ENCODE data around the gene CLDN15. TPM values are rescaled to one million over a fixed set of nuclear protein-coding genes. Genes with fewer than 3 reads are reported as not detected.

Gene CLDN15
- total and polyA plus RNA-seq, 5 experiments from 2014 or later = 0.21 to 52.7 (median 3.2) TPM

DNA sequence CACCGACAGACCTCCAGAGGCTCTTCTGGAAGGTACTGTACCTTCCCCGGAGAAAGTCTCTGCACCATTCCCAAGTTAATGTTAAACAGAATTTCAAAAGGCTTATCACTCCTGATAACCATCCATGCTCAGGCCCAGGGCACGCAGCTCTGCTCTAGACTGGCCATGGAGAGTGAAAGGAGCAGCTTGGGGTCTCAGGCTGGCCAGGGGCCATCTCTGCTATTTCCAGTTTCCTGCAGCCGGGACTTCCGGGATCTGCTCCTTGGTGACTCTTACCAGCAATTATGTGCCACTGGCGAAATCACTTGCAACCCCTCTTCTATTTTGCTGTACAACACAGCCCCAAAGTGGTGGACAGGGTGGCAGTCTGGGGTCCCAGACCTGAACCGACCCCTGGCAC lies 6.0 kb downstream of the CLDN15 start:
- no peaks in the 10 kb centered on the region for H3K9me3 Mint-ChIP-seq
- no peaks in the 10 kb centered on the region for H3K27me3 Mint-ChIP-seq
- H3K27ac Mint-ChIP-seq = peak overlapping the region in 5 of 10 donors; percentile 19 to 79 (median 56)
- H3K4me1 Mint-ChIP-seq = peaks cover 2 to 8% (median 7%) of the 10 kb centered on the region in 4 donors
- DNase-seq (peak in 1 of 10 donors; percentile 62), ATAC-seq (no peak)
- no peak overlapping the region for H3K4me3 Mint-ChIP-seq
- peaks cover 0 to 42% (median 2%) of the 10 kb centered on the region in 3 donors for H3K36me3 Mint-ChIP-seq
- POLR2A ChIA-PET = interaction anchor here (0.7 kb wide), 1 partner anchor 71 kb away, joined by 3 read pairs; no protein-coding TSS in a partner anchor

DNA sequence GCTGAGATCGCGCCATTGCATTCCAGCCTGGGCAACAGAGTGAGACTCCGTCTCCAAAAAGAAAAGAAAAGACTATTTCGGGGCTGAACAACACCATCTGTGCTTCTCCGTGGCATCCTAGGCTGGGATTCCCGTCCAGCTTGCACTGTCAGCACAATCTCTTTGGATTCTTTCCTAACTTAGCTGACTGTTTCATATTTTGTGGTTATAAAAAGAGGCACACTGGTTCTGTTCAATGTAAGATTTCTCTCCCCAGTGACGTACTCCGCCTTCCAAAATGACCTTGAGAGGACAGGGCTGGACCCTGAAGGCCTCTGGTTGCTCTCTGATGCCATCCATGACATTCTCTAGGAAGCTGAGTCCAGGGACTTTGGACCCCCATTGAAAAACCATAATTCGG lies 10.9 kb downstream of the CLDN15 start:
- H3K4me3 Mint-ChIP-seq = no peak overlapping the region
- H3K4me1 Mint-ChIP-seq = peaks cover 4 to 15% (median 12%) of the 10 kb centered on the region in 4 donors
- peaks cover 0 to 83% (median 8%) of the 10 kb centered on the region in 3 donors for H3K36me3 Mint-ChIP-seq
- H3K27ac Mint-ChIP-seq = no peak overlapping the region
- ATAC-seq = no peak
- H3K27me3 Mint-ChIP-seq = no peaks in the 10 kb centered on the region
- POLR2A ChIA-PET = interaction anchor here (0.6 to 1.4 kb wide), 3 partner anchors 9 to 1124 kb away, joined by 3 to 4 read pairs (median 4); partner anchors contain the start of genes PLOD3 and ZNHIT1
- DNase-seq = no peak
- no peaks in the 10 kb centered on the region for H3K9me3 Mint-ChIP-seq

DNA sequence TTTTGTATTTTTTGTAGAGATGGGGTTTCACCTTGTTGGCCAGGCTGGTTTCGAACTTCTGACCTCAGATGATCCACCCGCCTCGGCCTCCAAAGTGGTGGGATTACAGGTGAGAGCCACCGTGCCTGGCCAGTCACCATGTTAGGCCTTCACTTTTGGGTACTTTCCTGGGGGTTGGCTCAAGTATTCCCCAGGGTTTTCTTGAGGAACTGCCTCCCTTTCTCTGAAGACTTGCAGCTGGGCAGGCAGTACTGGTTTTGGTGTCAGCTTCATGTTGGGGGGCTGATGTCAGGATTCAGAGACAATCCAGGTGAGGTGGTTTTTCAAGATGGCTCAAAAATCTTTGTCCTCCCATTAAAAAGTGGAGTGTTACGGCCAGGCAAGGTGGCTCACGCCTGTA lies 12.0 kb downstream of the CLDN15 start:
- POLR2A ChIA-PET = no interaction called here
- ATAC-seq = no peak
- H3K4me3 Mint-ChIP-seq = no peak overlapping the region
- DNase-seq = no peak
- no peak overlapping the region for H3K27ac Mint-ChIP-seq
- H3K27me3 Mint-ChIP-seq = no peaks in the 10 kb centered on the region
- H3K36me3 Mint-ChIP-seq = peaks cover 0 to 82% (median 8%) of the 10 kb centered on the region in 3 donors
- H3K9me3 Mint-ChIP-seq = no peaks in the 10 kb centered on the region
- peaks cover 6 to 22% (median 17%) of the 10 kb centered on the region in 4 donors for H3K4me1 Mint-ChIP-seq

DNA sequence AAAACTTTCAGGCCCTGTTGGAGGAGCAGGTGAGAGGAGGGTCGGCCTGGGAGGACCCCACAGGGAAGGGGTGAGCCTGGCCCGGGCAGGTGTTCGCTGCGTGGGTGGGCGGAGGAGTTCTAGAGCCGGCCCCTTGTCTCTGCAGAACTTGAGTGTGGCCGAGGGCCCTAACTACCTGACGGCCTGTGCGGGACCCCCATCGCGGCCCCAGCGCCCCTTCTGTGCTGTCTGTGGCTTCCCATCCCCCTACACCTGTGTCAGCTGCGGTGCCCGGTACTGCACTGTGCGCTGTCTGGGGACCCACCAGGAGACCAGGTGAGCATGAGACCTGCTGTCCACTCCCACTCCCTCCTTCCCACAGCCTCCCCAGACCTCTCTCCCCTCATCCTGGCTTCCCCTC lies 14.1 kb downstream of the CLDN15 start:
- Mint-ChIP-seq H3K4me1 (peaks cover 19 to 36% (median 29%) of the 10 kb centered on the region in 4 donors), H3K36me3 (peaks cover 0 to 66% (median 8%) of the 10 kb centered on the region in 3 donors), H3K9me3 (no peaks in the 10 kb centered on the region), H3K27me3 (no peaks in the 10 kb centered on the region), H3K4me3 (peak overlapping the region in 1 of 10 donors; percentile 20), H3K27ac (no peak overlapping the region)
- DNase-seq (no peak), ATAC-seq (no peak)
- POLR2A ChIA-PET = interaction anchor here (1.3 to 1.7 kb wide), 2 partner anchors 21 to 28 kb away, joined by 3 to 5 read pairs; no protein-coding TSS in a partner anchor

DNA sequence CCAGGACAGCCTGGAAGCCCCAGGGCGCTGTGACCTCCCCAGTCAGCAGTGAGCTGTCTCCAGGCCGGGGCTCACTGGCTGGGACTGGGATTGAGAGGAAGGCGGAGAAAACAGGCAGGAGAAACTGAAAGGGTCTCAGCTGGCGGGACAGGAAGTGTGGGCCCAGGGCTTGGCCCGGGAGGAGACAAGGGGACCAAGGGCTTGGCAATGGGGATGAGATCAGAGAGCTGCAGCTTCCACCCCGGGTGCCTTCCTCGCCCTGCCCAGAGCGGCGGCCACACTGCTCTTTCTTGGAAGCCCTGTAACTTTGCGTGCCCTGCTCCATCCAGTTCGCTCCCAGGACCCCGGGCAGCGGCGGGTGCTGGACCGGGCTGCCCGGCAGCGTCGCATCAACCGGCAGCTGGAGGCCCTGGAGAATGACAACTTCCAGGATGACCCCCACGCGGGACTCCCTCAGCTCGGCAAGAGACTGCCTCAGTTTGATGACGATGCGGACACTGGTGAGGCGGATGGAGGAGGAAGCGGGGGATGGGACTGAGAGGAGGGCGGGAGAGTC lies 15.2 kb downstream of the CLDN15 start:
- no peaks in the 10 kb centered on the region for H3K9me3 Mint-ChIP-seq
- DNase-seq (no peak), ATAC-seq (no peak)
- no peak overlapping the region for H3K4me3 Mint-ChIP-seq
- H3K4me1 Mint-ChIP-seq = peaks cover 20 to 42% (median 33%) of the 10 kb centered on the region in 4 donors
- peaks cover 0 to 55% (median 8%) of the 10 kb centered on the region in 3 donors for H3K36me3 Mint-ChIP-seq
- H3K27ac Mint-ChIP-seq = no peak overlapping the region
- POLR2A ChIA-PET = interaction anchor here (1.7 kb wide), 1 partner anchor 30 kb away, joined by 5 read pairs; no protein-coding TSS in a partner anchor
- H3K27me3 Mint-ChIP-seq = no peaks in the 10 kb centered on the region

DNA sequence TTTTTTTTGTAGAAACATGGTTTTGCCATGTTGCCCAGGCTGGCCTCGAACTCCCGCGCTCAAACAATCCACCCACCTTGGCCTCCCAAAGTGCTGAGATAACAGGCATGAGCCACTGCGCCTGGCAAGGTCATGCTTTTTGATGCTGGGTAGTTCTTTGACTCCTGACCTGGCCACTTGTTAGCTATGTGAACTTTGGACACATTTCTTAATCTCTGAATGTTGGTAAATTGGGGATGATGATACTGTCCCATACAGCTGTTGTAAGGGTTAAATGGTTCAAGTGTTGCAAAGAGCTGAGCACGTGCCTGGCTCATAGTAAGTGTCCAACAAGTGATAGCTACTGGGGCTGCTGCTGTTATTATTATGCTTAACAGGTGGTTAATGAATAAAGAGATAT lies 17.3 kb downstream of the CLDN15 start:
- H3K4me3 Mint-ChIP-seq = peak overlapping the region in 5 of 10 donors; percentile 27 to 43 (median 37)
- POLR2A ChIA-PET = no interaction called here
- peak overlapping the region in 2 of 10 donors; percentile 2 to 10 for H3K27ac Mint-ChIP-seq
- H3K36me3 Mint-ChIP-seq = peaks cover 0 to 44% (median 6%) of the 10 kb centered on the region in 3 donors
- DNase-seq = no peak
- ATAC-seq = no peak
- no peaks in the 10 kb centered on the region for H3K27me3 Mint-ChIP-seq
- H3K4me1 Mint-ChIP-seq = peaks cover 25 to 53% (median 41%) of the 10 kb centered on the region in 4 donors
- H3K9me3 Mint-ChIP-seq = no peaks in the 10 kb centered on the region

DNA sequence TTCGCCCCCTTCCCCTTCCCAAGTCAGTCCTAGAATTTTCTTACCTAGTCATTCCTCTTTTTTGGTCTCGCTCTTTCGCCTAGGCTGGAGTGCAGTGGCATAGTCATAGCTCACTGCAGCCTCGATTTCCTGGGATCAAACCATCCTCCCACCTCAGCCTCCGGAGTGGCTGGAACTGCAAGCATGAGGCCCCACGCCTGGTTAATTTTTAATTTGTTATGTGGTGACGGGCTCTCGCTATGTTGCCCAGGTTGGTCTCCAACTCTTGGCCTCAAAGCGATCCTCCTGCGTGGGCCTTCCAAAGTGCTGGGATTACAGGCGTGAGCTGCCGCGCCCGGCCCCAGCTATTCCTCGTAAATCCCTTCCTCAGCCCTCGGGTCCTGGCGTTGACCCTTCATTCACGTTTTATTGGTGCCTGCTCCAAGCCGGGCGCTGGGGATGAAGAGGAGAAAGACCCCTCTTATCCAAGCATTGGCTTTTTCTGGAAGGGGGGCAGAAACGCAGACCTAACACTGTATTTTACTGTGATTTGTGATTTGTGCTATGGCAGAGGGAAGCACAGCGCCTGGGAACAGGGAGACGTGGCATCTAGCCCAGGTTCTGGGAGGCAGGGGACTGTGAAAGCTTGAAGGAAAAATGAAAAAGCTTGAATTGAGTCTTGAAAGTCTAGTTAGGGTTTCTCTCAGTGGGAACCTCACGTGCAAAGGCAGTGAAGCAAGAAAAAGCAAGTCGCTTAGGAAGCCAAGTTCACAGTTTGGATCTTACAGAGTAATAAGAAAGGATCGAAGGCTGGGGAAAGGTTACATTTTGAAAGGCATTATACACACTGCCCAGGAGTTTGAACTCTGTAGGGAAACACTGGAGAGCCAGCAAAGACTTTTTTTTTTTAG lies 19.1 kb downstream of the CLDN15 start:
- peak; percentile 6 to 7 for ATAC-seq

DNA sequence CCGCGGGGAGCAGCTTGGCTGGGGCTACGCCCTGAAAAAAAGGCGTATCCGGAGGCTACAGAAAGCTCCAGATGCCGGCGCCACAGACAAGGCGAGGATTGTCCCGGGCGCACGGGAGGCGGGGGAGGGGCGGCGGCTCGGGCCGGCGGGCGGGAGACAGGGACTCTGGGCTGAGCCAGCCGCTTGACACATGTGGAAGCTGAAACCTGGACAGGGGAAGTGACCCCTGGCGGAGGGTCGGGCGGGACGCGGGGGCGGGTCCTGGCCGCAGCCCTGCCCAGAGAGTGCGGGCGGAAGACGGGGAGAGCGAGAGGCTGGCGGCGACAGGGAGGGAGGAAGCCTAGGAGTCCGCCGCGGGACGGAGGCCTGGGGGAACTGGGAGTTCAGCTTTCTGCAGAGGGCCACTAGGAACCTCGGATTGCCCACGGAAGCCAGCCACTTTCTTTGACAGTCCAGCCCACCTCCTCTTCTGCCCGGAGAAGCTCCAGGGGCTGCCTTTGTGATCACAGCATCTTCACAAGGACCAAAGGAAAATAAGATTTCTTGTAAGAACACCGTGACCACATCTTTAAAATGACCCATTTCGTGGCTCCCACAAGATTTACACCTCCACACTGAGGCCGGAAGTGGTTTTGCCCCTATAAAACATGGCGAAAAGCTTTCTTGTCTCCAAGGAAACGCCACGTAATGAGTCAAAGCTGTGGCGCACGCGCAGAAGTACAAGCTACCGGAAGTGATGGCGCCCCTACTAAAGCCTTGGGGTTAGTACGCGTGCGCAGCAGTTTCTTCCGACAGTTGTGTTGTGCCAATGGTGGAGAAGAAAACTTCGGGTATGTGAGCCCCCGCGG lies 20.0 kb downstream of the CLDN15 start, which contains the start of the genes PLOD3 and ZNHIT1:
Gene PLOD3 (minus strand): TSS at position 194 of the 848 bp plus-strand sequence. CDS start 307 bp downstream, outside the sequence.
Gene ZNHIT1 (plus strand): TSS at position 778 of the 848 bp plus-strand sequence. CDS start 31 bp downstream, at position 809.
- no peaks in the 10 kb centered on the region for H3K27me3 Mint-ChIP-seq
- H3K27ac Mint-ChIP-seq = peak within 1 kb of the TSS; percentile 93 to 98 (median 96)
- peak; percentile 89 to 98 (median 96) for DNase-seq
- H3K36me3 Mint-ChIP-seq = peaks cover 0 to 29% (median 4%) of the 10 kb centered on the region in 3 donors
- H3K4me3 Mint-ChIP-seq = peak within 1 kb of the TSS; percentile 93 to 98 (median 96)
- POLR2A ChIA-PET = interaction anchor here (0.6 to 3.1 kb wide), 16 partner anchors 9 to 789 kb away, joined by 3 to 59 read pairs (median 3); partner anchors contain the start of genes FBXO24, FIS1, IFT22 and LRCH4
- ATAC-seq = peak; percentile 75 to 79
- H3K4me1 Mint-ChIP-seq = peaks cover 24 to 53% (median 40%) of the 10 kb centered on the region in 4 donors
- H3K9me3 Mint-ChIP-seq = no peaks in the 10 kb centered on the region

More for the DNA sequence above, 19.1 kb downstream of the CLDN15 start:
- peak overlapping the region; percentile 93 to 98 (median 96) for H3K27ac Mint-ChIP-seq
- POLR2A ChIA-PET = interaction anchor here (0.6 to 3.1 kb wide), 13 partner anchors 8 to 790 kb away, joined by 3 to 59 read pairs (median 3); partner anchors contain the start of genes FBXO24, FIS1, IFT22 and LRCH4
- peaks cover 0 to 35% (median 4%) of the 10 kb centered on the region in 3 donors for H3K36me3 Mint-ChIP-seq
- no peaks in the 10 kb centered on the region for H3K27me3 Mint-ChIP-seq
- DNase-seq = no peak
- H3K4me1 Mint-ChIP-seq = peaks cover 25 to 53% (median 40%) of the 10 kb centered on the region in 4 donors
- peak overlapping the region; percentile 93 to 98 (median 96) for H3K4me3 Mint-ChIP-seq
- no peaks in the 10 kb centered on the region for H3K9me3 Mint-ChIP-seq

DNA sequence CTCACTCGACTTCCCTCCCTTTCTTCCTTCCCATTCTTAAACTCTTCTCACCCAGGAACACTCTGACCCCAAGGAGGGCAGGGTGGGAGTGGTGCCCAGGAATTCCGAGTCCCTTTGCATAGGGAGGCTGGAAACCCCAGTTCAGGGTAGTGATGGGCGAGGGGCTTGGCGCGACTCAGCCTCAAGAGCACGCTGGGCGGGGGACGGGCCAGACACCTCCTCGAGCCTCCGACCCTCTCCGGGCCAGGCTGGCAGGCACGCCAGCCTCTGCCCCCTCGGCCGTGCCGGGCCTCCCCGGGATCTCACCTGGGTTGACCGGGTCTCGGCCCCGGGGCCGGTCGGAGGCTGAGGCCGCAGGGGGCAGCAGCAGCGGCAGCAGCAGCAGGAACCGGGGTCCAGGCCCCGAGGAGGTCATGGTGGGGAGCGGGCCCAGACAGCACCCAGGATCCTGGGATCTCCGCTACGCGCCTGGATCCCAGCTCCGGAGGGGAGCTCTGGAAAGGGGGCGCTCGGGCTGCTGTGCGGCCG lies 20.7 kb downstream of the CLDN15 start:
- H3K36me3 Mint-ChIP-seq = peaks cover 0 to 25% (median 4%) of the 10 kb centered on the region in 3 donors
- peak overlapping the region; percentile 93 to 98 (median 96) for H3K4me3 Mint-ChIP-seq
- H3K4me1 Mint-ChIP-seq = peaks cover 20 to 48% (median 38%) of the 10 kb centered on the region in 4 donors
- H3K27ac Mint-ChIP-seq = peak overlapping the region in 9 of 10 donors; percentile 36 to 98 (median 88)
- peak in 1 of 10 donors; percentile 8 for DNase-seq
- H3K9me3 Mint-ChIP-seq = no peaks in the 10 kb centered on the region
- H3K27me3 Mint-ChIP-seq = no peaks in the 10 kb centered on the region
- peak in 1 of 2 donors; percentile 7 for ATAC-seq
- POLR2A ChIA-PET = interaction anchor here (0.6 to 3.1 kb wide), 9 partner anchors 10 to 739 kb away, joined by 3 to 59 read pairs (median 4); partner anchors contain the start of genes FBXO24, FIS1 and LRCH4

DNA sequence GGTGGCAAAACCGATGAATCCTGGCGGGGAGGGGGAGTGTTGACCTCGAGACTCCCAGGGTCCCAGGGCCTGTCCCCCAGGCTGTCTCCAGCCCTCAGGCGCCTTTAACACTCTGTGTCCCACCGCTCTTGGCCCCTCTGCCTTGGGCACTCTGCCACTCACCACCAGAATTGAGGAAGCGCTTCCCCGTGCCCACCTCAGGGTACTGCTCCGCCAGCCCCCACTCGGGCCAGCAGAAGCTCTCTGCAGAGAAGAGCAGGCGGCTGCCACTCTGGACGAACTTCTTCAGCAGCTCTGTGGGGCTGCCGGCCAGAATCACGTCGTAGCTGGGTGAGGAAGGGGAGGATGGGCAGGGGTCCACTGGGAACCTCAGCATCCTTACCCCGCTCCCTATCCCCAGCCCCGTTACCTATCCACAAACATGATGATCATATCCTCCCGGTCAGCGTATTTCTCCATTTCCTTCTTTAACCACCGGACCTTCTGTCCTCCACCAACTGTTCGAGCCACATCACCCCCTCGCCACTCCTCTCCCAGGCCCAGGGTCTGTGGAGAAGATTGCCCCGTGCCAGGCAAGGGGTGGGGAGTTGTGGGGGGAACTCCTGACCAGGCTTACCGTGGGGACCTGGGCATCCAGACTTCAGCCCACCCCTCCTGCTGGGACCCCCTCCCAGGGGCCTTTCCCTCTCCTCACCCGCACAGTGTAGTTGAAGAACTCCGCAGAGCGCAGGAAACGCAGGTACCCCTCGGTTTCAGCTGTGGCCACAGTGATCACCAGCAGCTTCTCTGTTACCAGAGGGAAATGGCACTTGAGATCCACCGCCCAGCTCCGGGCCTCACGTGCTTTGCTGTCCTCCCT lies 21.4 kb downstream of the CLDN15 start:
- DNase-seq = no peak

More for the DNA sequence above, 21.4 kb downstream of the CLDN15 start:
- H3K4me3 Mint-ChIP-seq = peak overlapping the region; percentile 59 to 98 (median 88)
- ATAC-seq = no peak
- no peaks in the 10 kb centered on the region for H3K9me3 Mint-ChIP-seq
- H3K27me3 Mint-ChIP-seq = no peaks in the 10 kb centered on the region
- H3K27ac Mint-ChIP-seq = peak overlapping the region in 9 of 10 donors; percentile 36 to 88 (median 76)
- H3K36me3 Mint-ChIP-seq = peaks cover 0 to 20% (median 4%) of the 10 kb centered on the region in 3 donors
- POLR2A ChIA-PET = interaction anchor here (0.6 to 3.1 kb wide), 4 partner anchors 28 to 738 kb away, joined by 3 to 59 read pairs (median 12); partner anchors contain the start of gene FIS1
- peaks cover 13 to 41% (median 34%) of the 10 kb centered on the region in 4 donors for H3K4me1 Mint-ChIP-seq

Data from naive thymus-derived CD8-positive, alpha-beta T cell (primary cell).